DOHH2 (cell line): Measurements from ENCODE around the gene LIFR.

Experiments used
- H3F3A ChIP-seq: fragments of 200-600 bp; sonication (generic), shearing (Covaris generic); 2 replicates; pipeline ENCODE4 v1.6.0; 2016; ENCODE audit warnings: antibody characterized with exemption, mild to moderate bottlenecking; ENCODE audit not compliant: control insufficient read depth, insufficient read depth
- H3K27ac ChIP-seq: fragments of 200-600 bp; sonication (generic); 2 replicates; pipeline ENCODE4 v1.5.1; 2014; ENCODE audit warnings: low read depth, mild to moderate bottlenecking, low read length, moderate library complexity
- H3K27me3 ChIP-seq: fragments of 200-600 bp; sonication (generic); 2 replicates; pipeline ENCODE4 v1.6.1; 2014; ENCODE audit warnings: mild to moderate bottlenecking, low read length, mixed read lengths; ENCODE audit not compliant: control insufficient read depth
- H3K36me3 ChIP-seq: fragments of 200-600 bp; sonication (generic); 2 replicates; pipeline ENCODE4 v1.6.1; 2014; ENCODE audit warnings: mild to moderate bottlenecking, low read length, moderate library complexity, mixed read lengths; ENCODE audit not compliant: control insufficient read depth
- H3K4me1 ChIP-seq: fragments of 200-600 bp; sonication (generic); 2 replicates; pipeline ENCODE4 v1.6.1; 2014; ENCODE audit warnings: mild to moderate bottlenecking, low read length, mixed read lengths; ENCODE audit not compliant: control insufficient read depth
- H3K4me2 ChIP-seq: fragments of 200-600 bp; sonication (generic); 2 replicates; pipeline ENCODE4 v1.6.0; 2014; ENCODE audit warnings: mild to moderate bottlenecking, low read length, moderate library complexity
- H3K4me3 ChIP-seq: fragments of 200-600 bp; sonication (generic); 2 replicates; pipeline ENCODE4 v1.5.1; 2014; ENCODE audit warnings: mild to moderate bottlenecking, low read length, mixed read lengths
- H3K79me2 ChIP-seq: fragments of 200-600 bp; sonication (generic); 2 replicates; pipeline ENCODE4 v1.6.1; 2014; ENCODE audit warnings: mild to moderate bottlenecking, low read length, mixed read lengths; ENCODE audit not compliant: control insufficient read depth
- H3K9me2 ChIP-seq: fragments of 200-600 bp; sonication (generic); replicated peaks from 2 replicates; pipeline ENCODE4 v1.6.1; 2014; ENCODE audit warnings: mild to moderate bottlenecking, low read length, mixed read lengths; ENCODE audit not compliant: control insufficient read depth
- H3K9me3 ChIP-seq: fragments of 200-600 bp; sonication (generic); 2 replicates; pipeline ENCODE4 v1.6.1; 2014; ENCODE audit warnings: antibody characterized with exemption, low read length, mixed read lengths; ENCODE audit not compliant: control insufficient read depth, insufficient read depth
- H4K20me1 ChIP-seq: fragments of 200-600 bp; sonication (generic); 2 replicates; pipeline ENCODE4 v1.6.0; 2014; ENCODE audit warnings: low read depth, mild to moderate bottlenecking, antibody characterized with exemption, low read length, moderate library complexity; ENCODE audit not compliant: control insufficient read depth, insufficient read depth
- CTCF ChIP-seq: fragments of 200-600 bp; sonication (generic); IDR thresholded peaks from one replicate; pipeline ENCODE4 v1.5.1; 2014; ENCODE audit warnings: antibody characterized with exemption, mild to moderate bottlenecking, low read depth, low read length; ENCODE audit not compliant: poor library complexity, severe bottlenecking
- EZH2phosphoT487 ChIP-seq: fragments of 200-600 bp; sonication (generic); IDR thresholded peaks from 2 replicates; pipeline ENCODE4 v1.6.1; 2017; ENCODE audit warnings: borderline replicate concordance, mild to moderate bottlenecking, antibody characterized with exemption, low read length, moderate library complexity, mixed read lengths

The LIFR gene

GRCh38 chr5:38553001-38553521, 3.4 kb downstream of the LIFR start:
- TF ChIP-seq EZH2phosphoT487, result no peak
- TF ChIP-seq CTCF, result no peak
- no peaks in the 10 kb centered on the region for H3K9me2 ChIP-seq
- no peaks in the 10 kb centered on the region; the same call in 1 of the 2 replicates for H3K9me3 ChIP-seq
- H3K4me3 ChIP-seq, result no peak overlapping the region
- H3F3A ChIP-seq, result no peaks in the 10 kb centered on the region
- H3K27me3 ChIP-seq, result no peaks in the 10 kb centered on the region
- H3K79me2 ChIP-seq, result no peaks in the 10 kb centered on the region
- no peaks in the 10 kb centered on the region for H3K4me1 ChIP-seq
- no peak overlapping the region for H3K4me2 ChIP-seq
- H3K36me3 ChIP-seq, result no peaks in the 10 kb centered on the region
- no peak overlapping the region for H3K27ac ChIP-seq
- H4K20me1 ChIP-seq, result no peaks in the 10 kb centered on the region

GRCh38 chr5:38551030-38552017, 5.1 kb downstream of the LIFR start:
- H3K9me3 ChIP-seq, result no peaks in the 10 kb centered on the region
- no peaks in the 10 kb centered on the region for H3K79me2 ChIP-seq
- H3K4me3 ChIP-seq, result no peak overlapping the region
- no peak overlapping the region for H3K4me2 ChIP-seq
- H3K36me3 ChIP-seq, result no peaks in the 10 kb centered on the region
- TF ChIP-seq CTCF, result peak; percentile 63
- no peak for TF ChIP-seq EZH2phosphoT487
- H4K20me1 ChIP-seq, result no peaks in the 10 kb centered on the region
- no peaks in the 10 kb centered on the region for H3K27me3 ChIP-seq
- no peaks in the 10 kb centered on the region for H3K4me1 ChIP-seq
- no peaks in the 10 kb centered on the region for H3K9me2 ChIP-seq
- no peak overlapping the region for H3K27ac ChIP-seq
- no peaks in the 10 kb centered on the region for H3F3A ChIP-seq

GRCh38 chr5:38548064-38548759, 8.2 kb downstream of the LIFR start:
- no peaks in the 10 kb centered on the region for H4K20me1 ChIP-seq
- no peaks in the 10 kb centered on the region for H3K36me3 ChIP-seq
- no peaks in the 10 kb centered on the region for H3K4me1 ChIP-seq
- no peaks in the 10 kb centered on the region for H3K9me3 ChIP-seq
- H3K9me2 ChIP-seq, result no peaks in the 10 kb centered on the region
- H3K4me2 ChIP-seq, result no peak overlapping the region
- H3F3A ChIP-seq, result no peaks in the 10 kb centered on the region
- no peak overlapping the region for H3K27ac ChIP-seq
- H3K4me3 ChIP-seq, result no peak overlapping the region
- TF ChIP-seq CTCF (no peak), EZH2phosphoT487 (no peak)
- no peaks in the 10 kb centered on the region for H3K79me2 ChIP-seq
- no peaks in the 10 kb centered on the region for H3K27me3 ChIP-seq
